Activated naive CD4-positive, alpha-beta T cell treated with anti-CD3 and anti-CD28 coated beads, Interleukin-2, amount 50 U/mL, for 16 hours (primary cell): ENCODE results near the gene IPO13.

Experiments
- DNase-seq: peaks from one replicate; pipeline ENCODE4 v3.0.0-alpha.2; 2020

The IPO13 gene

DNA sequence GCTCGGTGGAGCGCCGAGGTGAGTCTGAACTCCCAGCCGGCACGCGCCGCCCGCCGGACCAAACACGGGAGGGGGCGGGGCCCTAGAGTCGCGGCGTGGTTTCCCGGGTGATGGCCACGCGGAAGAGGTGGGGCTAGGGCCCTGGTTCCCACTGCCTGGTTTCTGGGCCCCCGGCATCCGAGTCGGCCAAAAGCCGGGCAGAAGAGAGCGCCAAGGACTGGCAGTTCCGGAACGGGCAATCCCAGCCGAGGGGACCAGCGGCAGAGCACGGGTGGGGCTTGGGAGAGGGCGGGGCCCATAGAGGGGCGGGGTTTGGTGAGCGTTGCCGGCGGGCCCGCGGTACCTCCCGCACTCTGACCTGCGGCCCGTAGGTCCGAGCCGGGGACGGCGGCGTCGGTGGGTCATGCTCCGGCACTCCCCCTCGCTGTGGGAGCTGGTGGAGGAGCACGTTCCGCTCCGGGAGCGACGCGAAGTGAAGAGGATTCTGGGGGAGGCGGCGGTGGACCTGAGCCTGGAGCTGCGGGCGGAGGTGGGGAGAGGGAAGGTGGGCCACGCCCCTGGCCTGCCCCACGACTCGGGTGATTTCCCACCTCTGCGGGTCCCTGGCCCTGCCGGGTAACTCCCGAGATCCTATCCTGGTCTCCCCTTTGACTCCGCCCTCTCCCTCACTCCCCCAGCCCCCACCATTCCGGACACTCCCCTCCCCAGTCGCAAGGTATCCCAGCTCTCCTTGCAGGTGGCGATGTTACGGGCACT is 44.9 kb downstream of the IPO13 start, which contains the start of gene CCDC24:
TSS of gene CCDC24 (plus strand) at position 124 of the 756 bp plus-strand sequence. CDS start at position 404, 280 bp downstream.
- peak; percentile 75 for DNase-seq

- DNase-seq, result no peak
These were observed 45.7 kb downstream of the IPO13 start for GRCh38 chr1:43992232-43992995.

- DNase-seq, result no peak
These were observed 46.6 kb downstream of the IPO13 start for GRCh38 chr1:43993206-43993914.

DNA sequence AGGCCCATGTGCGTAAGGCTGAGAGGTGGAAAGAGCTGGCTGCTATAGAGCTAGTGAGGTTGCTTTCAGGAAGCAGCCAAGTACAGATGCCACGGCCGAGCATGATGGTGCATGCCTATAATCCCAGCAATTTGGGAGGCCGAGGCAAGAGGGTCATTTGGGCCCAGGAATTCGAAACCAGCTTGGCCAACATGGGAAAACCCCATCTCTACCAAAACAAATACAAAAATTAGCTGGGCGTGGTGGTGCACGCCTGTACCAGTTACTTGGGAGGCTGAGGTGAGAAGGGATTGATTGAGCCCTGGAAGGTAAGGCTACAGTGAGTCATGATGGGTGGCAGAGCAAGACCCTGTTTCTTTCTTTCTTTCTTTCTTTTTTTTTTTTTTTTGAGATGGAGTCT is 47.3 kb downstream of the IPO13 start:
- no peak for DNase-seq

GRCh38 chr1:43994794-43995790 is 48.3 kb downstream of the IPO13 start:
- no peak for DNase-seq

DNA sequence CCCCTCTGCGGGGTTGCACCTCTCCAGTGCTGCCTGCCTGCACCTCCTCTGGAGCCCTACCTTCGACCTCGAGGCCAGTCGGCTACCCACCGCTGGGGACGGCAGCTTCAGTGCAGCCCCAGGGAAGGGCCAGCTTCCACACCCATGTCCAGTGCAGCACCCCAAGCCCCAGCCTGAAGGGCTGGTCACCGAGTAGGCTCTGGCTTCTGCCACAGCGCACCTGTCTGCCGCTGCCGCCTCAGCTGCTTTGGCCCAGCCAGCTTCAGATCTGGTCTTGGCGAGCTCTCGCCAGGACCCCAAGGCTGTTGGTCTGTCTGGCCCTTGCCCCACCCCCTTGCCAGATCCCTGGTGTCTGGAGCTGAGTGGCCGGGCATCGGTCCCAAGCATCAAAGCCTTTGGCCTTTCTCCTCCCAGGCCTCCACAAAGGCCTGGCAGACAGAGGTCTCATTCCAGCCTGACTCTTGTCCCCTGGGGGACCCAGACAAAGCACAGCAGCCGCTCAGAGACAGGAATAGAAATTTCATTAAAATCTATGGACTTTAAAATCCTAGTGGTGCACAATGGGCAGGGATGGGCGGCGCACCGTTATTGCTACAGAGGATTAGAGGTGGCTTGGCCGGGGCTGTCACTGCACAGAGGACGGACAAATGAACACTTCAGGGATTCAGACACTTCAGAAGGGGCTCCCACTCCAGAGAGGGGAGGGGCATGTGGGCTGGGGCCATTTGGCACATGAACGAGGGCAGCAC is 49.4 kb downstream of the IPO13 start:
- no peak for DNase-seq

GRCh38 chr1:43996733-43997115 is 50.0 kb downstream of the IPO13 start:
- no peak for DNase-seq

DNA sequence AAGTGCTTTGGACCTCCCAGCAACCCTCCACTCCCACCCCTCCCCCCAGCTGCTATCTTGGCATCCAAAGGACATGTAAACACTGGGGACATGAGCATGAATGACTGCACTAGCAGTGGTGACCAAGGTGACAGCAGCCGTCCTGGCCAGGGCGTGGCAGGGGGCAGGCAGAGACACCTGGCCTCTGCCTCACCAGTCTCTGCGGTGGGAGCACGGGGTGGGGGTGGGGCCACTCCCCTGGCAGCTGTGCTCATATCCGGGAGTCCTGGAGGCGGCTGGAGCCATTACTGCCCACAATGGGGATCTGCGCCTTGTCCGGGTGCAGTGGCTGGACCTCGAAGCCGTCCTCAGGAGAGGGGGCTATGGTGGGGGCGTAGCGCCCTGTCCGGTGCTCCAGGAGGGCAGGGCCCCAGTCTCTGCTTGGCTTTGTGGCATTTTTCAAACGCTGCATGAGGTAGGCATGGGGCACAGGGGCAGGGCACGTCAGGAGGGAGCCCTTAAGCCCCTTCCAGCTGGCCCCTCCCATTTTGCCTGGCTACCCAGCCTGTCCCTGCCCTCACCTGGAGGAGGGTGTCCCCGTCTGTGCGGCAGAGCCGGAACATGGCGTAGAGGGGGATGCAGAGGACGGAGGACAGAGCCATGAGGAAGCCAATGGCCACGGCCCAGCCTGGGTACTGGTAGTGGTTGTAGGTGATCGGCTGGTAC is 50.7 kb downstream of the IPO13 start:
- no peak for DNase-seq

GRCh38 chr1:43998000-43998378 is 51.2 kb downstream of the IPO13 start:
- DNase-seq, result no peak

DNA sequence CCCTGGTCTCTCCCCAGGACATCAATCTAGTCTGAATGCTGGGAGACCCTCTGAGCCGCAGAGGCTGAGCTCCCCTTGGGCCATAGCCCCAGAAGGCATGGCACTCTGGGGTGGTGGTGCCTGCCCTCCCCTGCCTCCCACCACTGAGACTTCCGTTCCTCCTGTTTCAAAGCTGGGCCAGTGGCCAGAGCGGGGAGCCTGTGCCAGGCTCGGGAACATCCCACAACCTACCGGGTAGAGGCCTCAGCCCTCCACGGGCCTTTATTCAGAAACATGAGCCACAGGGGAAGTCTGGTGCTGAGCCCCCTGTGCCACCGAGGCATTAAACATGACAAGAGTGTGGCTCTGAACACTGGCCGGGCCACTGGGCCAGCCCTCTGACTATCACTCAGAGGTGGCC is 52.7 kb downstream of the IPO13 start:
- no peak for DNase-seq

- DNase-seq, result no peak
These were observed 53.4 kb downstream of the IPO13 start for GRCh38 chr1:44000122-44000665.

GRCh38 chr1:44002165-44002564 is 55.4 kb downstream of the IPO13 start:
- DNase-seq, result no peak

DNA sequence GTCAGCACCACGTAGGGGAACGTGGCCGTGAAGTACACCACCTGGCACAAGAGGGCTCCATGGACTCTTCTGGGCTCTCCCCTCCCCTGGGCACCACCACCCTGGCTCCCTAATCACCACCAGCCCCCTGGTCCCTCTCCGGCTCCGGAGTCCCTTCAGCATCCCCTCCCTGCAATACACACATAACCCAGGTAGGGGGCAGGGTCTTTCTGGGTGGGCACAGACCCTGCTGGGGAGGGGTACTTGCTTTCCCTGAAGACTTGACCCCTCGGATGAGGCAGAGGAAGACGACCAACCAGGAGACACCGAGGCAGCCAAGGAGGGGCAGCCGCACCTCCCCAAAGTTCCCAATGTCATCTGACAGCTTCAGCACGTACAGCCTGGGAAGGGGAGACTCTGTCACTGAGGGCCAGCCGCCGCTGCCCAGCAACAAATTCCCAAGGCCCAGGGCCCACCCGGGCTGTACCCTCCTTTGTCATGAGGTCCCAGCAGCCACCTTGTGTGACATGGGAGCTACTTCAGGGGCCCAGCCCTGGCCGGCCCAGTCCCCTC is 55.9 kb downstream of the IPO13 start:
- DNase-seq, result no peak

GRCh38 chr1:44008259-44008658 is 61.5 kb downstream of the IPO13 start:
- DNase-seq, result no peak

DNA sequence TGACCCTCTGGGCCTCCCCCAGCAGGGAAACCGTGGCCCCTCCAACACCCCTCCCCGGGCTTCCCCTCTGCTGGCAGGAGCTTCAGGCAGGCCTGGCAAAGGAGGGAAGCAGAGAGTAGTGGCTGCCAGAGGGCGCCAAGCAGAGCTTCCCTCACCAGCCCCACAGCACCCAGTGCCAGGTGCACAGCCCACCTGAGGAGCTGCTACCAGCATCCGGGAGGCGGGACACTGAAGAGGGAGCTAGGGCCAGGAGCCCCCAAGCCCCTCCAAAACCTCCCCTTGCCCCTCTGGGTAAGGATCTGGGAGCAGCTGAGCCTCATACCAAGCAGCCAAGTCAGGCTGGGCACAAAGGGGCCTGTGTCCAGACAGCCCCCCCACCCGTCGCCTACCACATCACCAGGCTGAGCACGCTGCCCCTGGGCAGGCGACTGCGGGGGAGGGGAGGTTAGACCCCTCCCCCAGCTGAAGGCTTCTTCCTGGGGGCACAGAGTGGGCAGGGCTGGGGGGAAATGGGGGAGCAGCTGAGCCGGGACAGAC is 64.3 kb downstream of the IPO13 start:
- no peak for DNase-seq

DNA sequence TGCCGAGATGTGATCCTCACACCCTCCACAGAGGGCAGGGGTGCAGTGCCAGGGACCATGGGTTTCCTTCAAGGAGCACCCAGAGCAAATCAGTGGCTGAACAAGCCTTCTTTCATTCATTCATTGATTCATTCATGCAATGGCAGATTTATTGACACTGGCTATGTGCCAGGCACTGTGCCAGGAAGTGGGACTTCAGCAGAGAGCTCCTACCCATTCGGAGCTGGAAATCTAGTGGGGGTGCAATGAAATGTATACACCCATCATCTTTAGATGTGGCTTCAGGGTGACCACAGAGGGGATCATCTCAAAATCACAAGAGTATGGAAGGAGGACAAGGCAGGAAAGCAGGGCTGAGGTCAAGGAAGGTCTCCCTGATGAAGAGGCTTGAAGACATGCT is 65.7 kb downstream of the IPO13 start:
- DNase-seq, result no peak

DNA sequence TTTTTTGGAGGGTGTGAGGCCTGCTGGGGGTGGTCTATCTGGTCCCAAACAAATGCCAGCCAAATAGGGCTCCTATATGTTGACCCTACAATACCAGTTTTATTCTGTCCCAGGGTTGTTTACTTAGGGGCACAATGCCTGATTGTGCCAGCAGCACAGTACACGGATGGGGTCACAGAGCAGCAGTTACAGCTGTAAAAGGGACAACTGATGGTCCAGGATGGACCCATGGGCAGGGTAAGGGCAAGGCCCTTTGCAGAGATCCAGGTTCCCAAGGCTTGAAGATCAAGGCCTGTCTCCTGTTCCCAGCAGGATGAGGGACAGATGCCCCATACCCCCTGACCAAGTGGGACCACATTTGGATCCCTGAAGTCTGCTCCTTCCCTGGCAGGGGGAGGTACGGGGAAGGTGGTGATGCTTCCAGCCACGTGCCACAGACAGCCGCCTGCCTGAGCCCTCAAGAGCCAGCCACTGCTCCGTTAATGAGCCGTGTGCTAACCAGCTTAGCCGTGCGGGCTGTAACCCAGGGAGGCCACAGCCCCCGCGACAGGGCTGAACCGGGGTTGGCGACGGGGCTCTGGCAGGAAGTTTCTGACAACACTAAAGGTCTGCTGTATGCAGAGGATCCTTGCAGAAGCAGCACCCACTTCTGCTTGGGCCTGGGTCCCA is 66.3 kb downstream of the IPO13 start:
- DNase-seq, result no peak

GRCh38 chr1:44013949-44014348 is 67.2 kb downstream of the IPO13 start:
- DNase-seq, result no peak

GRCh38 chr1:44014365-44015104 is 67.8 kb downstream of the IPO13 start:
- no peak for DNase-seq
